HepG2 (cell line): Measurements from ENCODE around the gene GNMT. TPM values are rescaled to one million over a fixed set of nuclear protein-coding genes. Genes with fewer than 3 reads are reported as not detected.

Experiments used
- ATAC-seq: fragments of 200-7000 bp; cut with Tn5 transposase; 3 replicates; pipeline ENCODE4 v1.9.1; 2020; ENCODE audit warnings: mild to moderate bottlenecking, moderate library complexity
- BruUV-seq: library from RNA; stranded (reverse); fragments of 400-500 nt; replicated peaks from 2 replicates; lab custom pipeline; 2021; lab: Mats Ljungman, UMichigan
- CTCF ChIA-PET: fragments of 300-600 bp; formaldehyde crosslinking; extraction: SDS; loops from one replicate; lab custom pipeline; 2021; ENCODE audit warnings: low total read pairs, inconsistent platforms, low intra/inter-chr PET ratio; lab: Yijun Ruan, JAX
- POLR2A ChIA-PET: fragments of 350-600 bp; sonication (Branson Sonifier 250); formaldehyde crosslinking; loops from one replicate; lab custom pipeline; 2020; ENCODE audit warnings: antibody characterized with exemption, inconsistent platforms; lab: Yijun Ruan, JAX
- DNase-seq: peaks from one replicate; pipeline ENCODE4 v3.0.0-alpha.2; 2015; ENCODE audit warnings: low spot score
- FAIRE-seq: peaks from 3 replicates; lab custom pipeline; 2011; peaks lifted over from hg19 to GRCh38; lab: Jason Lieb, UNC
- H2AFZ ChIP-seq: one replicate; pipeline ENCODE4 v1.6.1; 2011; ENCODE audit warnings: low read length, inconsistent platforms
- H3K27ac ChIP-seq: fragments of 300-600 bp; 3 replicates; pipeline ENCODE4 v1.8.0; 2011; ENCODE audit warnings: mixed run types, mild to moderate bottlenecking, mixed read lengths, low read length, inconsistent platforms; ENCODE audit not compliant: insufficient read depth; ENCODE audit errors: extremely low read length
- H3K27me3 ChIP-seq, 2 experiments: fragments of 200-600 bp in 1 of 2; 2 replicates in 1 of 2; 3 replicates in 1 of 2; pipeline versions ENCODE4 v1.6.0 to v1.8.0; 2011; ENCODE audit warnings: low read length in 2 of 2, mild to moderate bottlenecking in 2 of 2, moderate library complexity in 2 of 2, inconsistent platforms in 1 of 2; ENCODE audit not compliant: insufficient read depth in 2 of 2, control insufficient read depth in 1 of 2
- H3K36me3 ChIP-seq, 2 experiments: fragments of 200-600 bp in 1 of 2; replicated peaks in 1 of 2; 2 replicates in 1 of 2; 3 replicates in 1 of 2; pipeline versions ENCODE4 v1.5.1 to v1.8.0; 2011; ENCODE audit warnings: low read length in 2 of 2, inconsistent platforms in 1 of 2; ENCODE audit not compliant: insufficient read depth in 2 of 2, control insufficient read depth in 1 of 2
- H3K4me1 ChIP-seq: 2 replicates; pipeline ENCODE4 v1.5.1; 2012; ENCODE audit warnings: low read length, inconsistent platforms; ENCODE audit not compliant: insufficient read depth
- H3K4me2 ChIP-seq: 2 replicates; pipeline ENCODE4 v1.6.0; 2011; ENCODE audit warnings: low read depth, low read length, inconsistent platforms
- H3K4me3 ChIP-seq, 3 experiments: fragments of 200-600 bp in 1 of 3; sonication (generic), shearing (Covaris generic) in 1 of 3; replicated peaks in 1 of 3; 2 replicates each; pipeline ENCODE4 v1.5.1; 2011 to 2016; ENCODE audit warnings: low read length in 3 of 3, inconsistent platforms in 2 of 3, low read depth in 2 of 3, mild to moderate bottlenecking in 2 of 3, control low read depth in 1 of 3, mixed read lengths in 1 of 3; ENCODE audit not compliant: insufficient read depth in 1 of 3
- H3K79me2 ChIP-seq: one replicate; pipeline ENCODE4 v1.6.1; 2011; ENCODE audit warnings: low read length, inconsistent platforms; ENCODE audit not compliant: insufficient read depth
- H3K9ac ChIP-seq: 2 replicates; pipeline ENCODE4 v1.6.0; 2011; ENCODE audit warnings: mild to moderate bottlenecking, low read depth, low read length, inconsistent platforms; ENCODE audit not compliant: insufficient read depth
- H3K9me3 ChIP-seq: 2 replicates; pipeline ENCODE4 v1.5.1; 2012; ENCODE audit warnings: mild to moderate bottlenecking, low read length
- H4K20me1 ChIP-seq: 2 replicates; pipeline ENCODE4 v1.6.0; 2011; ENCODE audit warnings: inconsistent platforms, mild to moderate bottlenecking, low read length, moderate library complexity; ENCODE audit not compliant: insufficient read depth
- ATF5 ChIP-seq: sonication (generic); formaldehyde crosslinking; IDR thresholded peaks from 2 replicates; pipeline ENCODE4 v1.4.0; 2020; ENCODE audit warnings: mild to moderate bottlenecking, low read depth, missing genetic modification reagents
- CREM ChIP-seq, 2 experiments: sonication (generic) in 1 of 2; formaldehyde crosslinking in 1 of 2; IDR thresholded peaks; 2 replicates each; pipeline versions ENCODE4 v1.4.0 to v1.6.1; 2016 to 2020; ENCODE audit warnings: antibody characterized with exemption in 1 of 2, mild to moderate bottlenecking in 1 of 2, missing genetic modification reagents in 1 of 2
- MEIS1 ChIP-seq: sonication (generic); formaldehyde crosslinking; IDR thresholded peaks from 2 replicates; pipeline ENCODE4 v1.9.0; 2021; ENCODE audit warnings: mild to moderate bottlenecking, missing genetic modification reagents, moderate library complexity, borderline replicate concordance
- NBN ChIP-seq: fragments of 450-650 bp; conservative IDR thresholded peaks from 2 replicates; pipeline ENCODE4 v1.6.1; 2017
- SALL2 ChIP-seq: sonication (generic); formaldehyde crosslinking; IDR thresholded peaks from 2 replicates; pipeline ENCODE4 v1.8.1; 2023; ENCODE audit warnings: mild to moderate bottlenecking, missing genetic modification reagents, inconsistent platforms
- ZMYM3 ChIP-seq: sonication (generic); formaldehyde crosslinking; IDR thresholded peaks from 2 replicates; pipeline ENCODE4 v1.5.1; 2020; ENCODE audit warnings: mild to moderate bottlenecking, missing genetic modification reagents
- ZNF253 ChIP-seq: sonication (generic); formaldehyde crosslinking; IDR thresholded peaks from 2 replicates; pipeline ENCODE4 v1.8.0; 2022; ENCODE audit warnings: mild to moderate bottlenecking, missing genetic modification reagents, borderline replicate concordance
- ZNF430 ChIP-seq: sonication (generic); formaldehyde crosslinking; IDR thresholded peaks from 2 replicates; pipeline ENCODE4 v1.9.0; 2021; ENCODE audit warnings: mild to moderate bottlenecking, missing genetic modification reagents
- ZNF616 ChIP-seq: sonication (generic); formaldehyde crosslinking; IDR thresholded peaks from 2 replicates; pipeline ENCODE4 v1.5.0; 2020; ENCODE audit warnings: low read depth, mild to moderate bottlenecking, missing genetic modification reagents
- ZNF724P ChIP-seq: sonication (generic); formaldehyde crosslinking; IDR thresholded peaks from 2 replicates; pipeline ENCODE4 v1.8.0; 2022; ENCODE audit warnings: missing genetic modification reagents, borderline replicate concordance
- WGBS: methylation state at CpG from one replicate; pipeline ENCODE4 v1.1.6; 2017; ENCODE audit warnings: low lambda C conversion rate; 5-methylcytosine and 5-hydroxymethylcytosine counted together
- in situ Hi-C: cut with HindIII; loops from 2 replicates; pipeline ENCODE4 v1.10.0; 2017; ENCODE audit warnings: low pct_unique_long_range_greater_than_20kb; ENCODE audit not compliant: extremely low pct_ligation_motif_present
- intact Hi-C: fragments of 100-400 bp; cut with micrococcal nuclease; formaldehyde crosslinking; loops from one replicate; pipeline ENCODE4 v1.10.0; 2022; ENCODE audit not compliant: unreplicated experiment
- polyA plus RNA-seq, 8 experiments: library from polyadenylated mRNA; depleted of rRNA in 3 of 8; stranded (reverse) in 7 of 8; unstranded in 1 of 8; fragments of >200 nt; fragmentation: Illumina TruSeq in 4 of 8; extraction: Trizol in 4 of 8; gene quantifications; 2 replicates each; pipeline versions ENCODE4 v1.2.1 to v1.2.3, GENCODE V29; 2011 to 2016; ENCODE audit warnings: low read depth in 4 of 8, missing spikeins in 1 of 8, mixed read lengths in 1 of 8; ENCODE audit not compliant: insufficient read depth in 1 of 8
- total RNA-seq, 5 experiments: library from RNA; depleted of rRNA; stranded (reverse); fragments of >200 nt; fragmentation: Illumina TruSeq; extraction: Trizol; gene quantifications; 2 replicates each; pipeline ENCODE4 v1.2.3, GENCODE V29; 2016; ENCODE audit warnings: low read depth in 1 of 5
- TF ChIP-seq, protein P1 (sequence below): IDR thresholded peaks from 2 replicates; pipeline ENCODE4 v1.6.1; 2016; ENCODE audit warnings: low read depth, borderline replicate concordance
- TF ChIP-seq, protein P2 (sequence below): sonication (generic); formaldehyde crosslinking; IDR thresholded peaks from 2 replicates; pipeline ENCODE4 v1.4.0; 2020; ENCODE audit warnings: missing genetic modification reagents
- TF ChIP-seq, protein P3 (sequence below): sonication (generic); formaldehyde crosslinking; IDR thresholded peaks from 2 replicates; pipeline ENCODE4 v1.4.0; 2020; ENCODE audit warnings: missing genetic modification reagents

Gene GNMT
- total and polyA plus RNA-seq, 2 of the 13 experiments (the other 11 are each of a cell fraction or from before 2014, with no cell fraction given) = 2.8 to 7.0 TPM

GRCh38 chr6:42984924-42985475 lies 24.4 kb downstream of the GNMT start:
- H3K9me3 ChIP-seq = no peaks in the 10 kb centered on the region
- in situ Hi-C loops (no loop called here), intact Hi-C loops (loop anchor here (1.0 kb wide), 1 partner anchor 28 kb away; the partner anchor contains the start of gene MEA1)
- no TSS peak for BruUV-seq
- H3K27ac ChIP-seq = peak overlapping the region; percentile 62
- WGBS = 6% methylated on average over 13 of the region's 13 CpGs
- peaks cover 45% of the 10 kb centered on the region for H3K4me1 ChIP-seq
- peak; percentile 25 for ATAC-seq
- POLR2A ChIA-PET = interaction anchor here (1.0 to 2.7 kb wide), 19 partner anchors 10 to 492 kb away, joined by 3 to 55 read pairs (median 16); partner anchors contain the start of genes BICRAL, CNPY3, CUL7 and GNMT
- no peak overlapping the region for H2AFZ ChIP-seq
- peak overlapping the region; percentile 88 to 99 (median 92) for H3K4me3 ChIP-seq
- H4K20me1 ChIP-seq = no peaks in the 10 kb centered on the region
- CTCF ChIA-PET = no interaction called here
- DNase-seq = no peak
- peaks cover 3 to 16% of the 10 kb centered on the region in 2 experiments; a peak in 4 of 5 replicates for H3K36me3 ChIP-seq
- peaks cover 20% of the 10 kb centered on the region for H3K79me2 ChIP-seq
- no peaks in the 10 kb centered on the region; a peak in 1 of 5 replicates for H3K27me3 ChIP-seq
- H3K9ac ChIP-seq = peak overlapping the region; percentile 85
- no peak for FAIRE-seq
- H3K4me2 ChIP-seq = peak overlapping the region; percentile 98
- TF ChIP-seq, protein P1, sequence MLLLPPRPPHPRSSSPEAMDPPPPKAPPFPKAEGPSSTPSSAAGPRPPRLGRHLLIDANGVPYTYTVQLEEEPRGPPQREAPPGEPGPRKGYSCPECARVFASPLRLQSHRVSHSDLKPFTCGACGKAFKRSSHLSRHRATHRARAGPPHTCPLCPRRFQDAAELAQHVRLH (CRISPR knock-in tag) = no peak
- TF ChIP-seq ATF5 = 0 out of 2 replicates have a peak, but pooled peaks have one; percentile 53
- peak; percentile 40; the same call in 1 of the 2 replicates for TF ChIP-seq ZNF430 (CRISPR knock-in tag)
- no peak for TF ChIP-seq SALL2 (CRISPR knock-in tag)
- TF ChIP-seq, protein P2, sequence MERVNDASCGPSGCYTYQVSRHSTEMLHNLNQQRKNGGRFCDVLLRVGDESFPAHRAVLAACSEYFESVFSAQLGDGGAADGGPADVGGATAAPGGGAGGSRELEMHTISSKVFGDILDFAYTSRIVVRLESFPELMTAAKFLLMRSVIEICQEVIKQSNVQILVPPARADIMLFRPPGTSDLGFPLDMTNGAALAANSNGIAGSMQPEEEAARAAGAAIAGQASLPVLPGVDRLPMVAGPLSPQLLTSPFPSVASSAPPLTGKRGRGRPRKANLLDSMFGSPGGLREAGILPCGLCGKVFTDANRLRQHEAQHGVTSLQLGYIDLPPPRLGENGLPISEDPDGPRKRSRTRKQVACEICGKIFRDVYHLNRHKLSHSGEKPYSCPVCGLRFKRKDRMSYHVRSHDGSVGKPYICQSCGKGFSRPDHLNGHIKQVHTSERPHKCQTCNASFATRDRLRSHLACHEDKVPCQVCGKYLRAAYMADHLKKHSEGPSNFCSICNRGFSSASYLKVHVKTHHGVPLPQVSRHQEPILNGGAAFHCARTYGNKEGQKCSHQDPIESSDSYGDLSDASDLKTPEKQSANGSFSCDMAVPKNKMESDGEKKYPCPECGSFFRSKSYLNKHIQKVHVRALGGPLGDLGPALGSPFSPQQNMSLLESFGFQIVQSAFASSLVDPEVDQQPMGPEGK (CRISPR knock-in tag) = no peak
- no peak for TF ChIP-seq ZNF616 (CRISPR knock-in tag)
- TF ChIP-seq, protein P3, sequence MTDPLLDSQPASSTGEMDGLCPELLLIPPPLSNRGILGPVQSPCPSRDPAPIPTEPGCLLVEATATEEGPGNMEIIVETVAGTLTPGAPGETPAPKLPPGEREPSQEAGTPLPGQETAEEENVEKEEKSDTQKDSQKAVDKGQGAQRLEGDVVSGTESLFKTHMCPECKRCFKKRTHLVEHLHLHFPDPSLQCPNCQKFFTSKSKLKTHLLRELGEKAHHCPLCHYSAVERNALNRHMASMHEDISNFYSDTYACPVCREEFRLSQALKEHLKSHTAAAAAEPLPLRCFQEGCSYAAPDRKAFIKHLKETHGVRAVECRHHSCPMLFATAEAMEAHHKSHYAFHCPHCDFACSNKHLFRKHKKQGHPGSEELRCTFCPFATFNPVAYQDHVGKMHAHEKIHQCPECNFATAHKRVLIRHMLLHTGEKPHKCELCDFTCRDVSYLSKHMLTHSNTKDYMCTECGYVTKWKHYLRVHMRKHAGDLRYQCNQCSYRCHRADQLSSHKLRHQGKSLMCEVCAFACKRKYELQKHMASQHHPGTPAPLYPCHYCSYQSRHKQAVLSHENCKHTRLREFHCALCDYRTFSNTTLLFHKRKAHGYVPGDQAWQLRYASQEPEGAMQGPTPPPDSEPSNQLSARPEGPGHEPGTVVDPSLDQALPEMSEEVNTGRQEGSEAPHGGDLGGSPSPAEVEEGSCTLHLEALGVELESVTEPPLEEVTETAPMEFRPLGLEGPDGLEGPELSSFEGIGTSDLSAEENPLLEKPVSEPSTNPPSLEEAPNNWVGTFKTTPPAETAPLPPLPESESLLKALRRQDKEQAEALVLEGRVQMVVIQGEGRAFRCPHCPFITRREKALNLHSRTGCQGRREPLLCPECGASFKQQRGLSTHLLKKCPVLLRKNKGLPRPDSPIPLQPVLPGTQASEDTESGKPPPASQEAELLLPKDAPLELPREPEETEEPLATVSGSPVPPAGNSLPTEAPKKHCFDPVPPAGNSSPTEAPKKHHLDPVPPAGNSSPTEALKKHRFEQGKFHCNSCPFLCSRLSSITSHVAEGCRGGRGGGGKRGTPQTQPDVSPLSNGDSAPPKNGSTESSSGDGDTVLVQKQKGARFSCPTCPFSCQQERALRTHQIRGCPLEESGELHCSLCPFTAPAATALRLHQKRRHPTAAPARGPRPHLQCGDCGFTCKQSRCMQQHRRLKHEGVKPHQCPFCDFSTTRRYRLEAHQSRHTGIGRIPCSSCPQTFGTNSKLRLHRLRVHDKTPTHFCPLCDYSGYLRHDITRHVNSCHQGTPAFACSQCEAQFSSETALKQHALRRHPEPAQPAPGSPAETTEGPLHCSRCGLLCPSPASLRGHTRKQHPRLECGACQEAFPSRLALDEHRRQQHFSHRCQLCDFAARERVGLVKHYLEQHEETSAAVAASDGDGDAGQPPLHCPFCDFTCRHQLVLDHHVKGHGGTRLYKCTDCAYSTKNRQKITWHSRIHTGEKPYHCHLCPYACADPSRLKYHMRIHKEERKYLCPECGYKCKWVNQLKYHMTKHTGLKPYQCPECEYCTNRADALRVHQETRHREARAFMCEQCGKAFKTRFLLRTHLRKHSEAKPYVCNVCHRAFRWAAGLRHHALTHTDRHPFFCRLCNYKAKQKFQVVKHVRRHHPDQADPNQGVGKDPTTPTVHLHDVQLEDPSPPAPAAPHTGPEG (CRISPR knock-in tag) = no peak
- no peak for TF ChIP-seq ZNF253 (CRISPR knock-in tag)
- no peak for TF ChIP-seq CREM (IDR thresholded peaks at IDR 0.05)
- no peak for TF ChIP-seq CREM (CRISPR knock-in tag; IDR thresholded peaks at IDR 0.05)
- no peak for TF ChIP-seq ZNF724P (CRISPR knock-in tag)
- 0 out of 2 replicates have a peak, but pooled peaks have one; percentile 27 for TF ChIP-seq MEIS1
- no peak for TF ChIP-seq NBN
- TF ChIP-seq ZMYM3 (CRISPR knock-in tag) = peak; percentile 98
